Measurements from ENCODE around the gene EMILIN3.

Gene EMILIN3

GRCh38 chr20:41406353-41406752 lies 39.7 kb upstream of the EMILIN3 start:
- H3K27me3 ChIP-seq (ENCODE audit: insufficient read depth, low read length, poor library complexity) = no peaks in the 10 kb centered on the region
- H3K9ac ChIP-seq (ENCODE audit: low read depth, low read length) = no peak overlapping the region
- TF ChIP-seq, protein P1, sequence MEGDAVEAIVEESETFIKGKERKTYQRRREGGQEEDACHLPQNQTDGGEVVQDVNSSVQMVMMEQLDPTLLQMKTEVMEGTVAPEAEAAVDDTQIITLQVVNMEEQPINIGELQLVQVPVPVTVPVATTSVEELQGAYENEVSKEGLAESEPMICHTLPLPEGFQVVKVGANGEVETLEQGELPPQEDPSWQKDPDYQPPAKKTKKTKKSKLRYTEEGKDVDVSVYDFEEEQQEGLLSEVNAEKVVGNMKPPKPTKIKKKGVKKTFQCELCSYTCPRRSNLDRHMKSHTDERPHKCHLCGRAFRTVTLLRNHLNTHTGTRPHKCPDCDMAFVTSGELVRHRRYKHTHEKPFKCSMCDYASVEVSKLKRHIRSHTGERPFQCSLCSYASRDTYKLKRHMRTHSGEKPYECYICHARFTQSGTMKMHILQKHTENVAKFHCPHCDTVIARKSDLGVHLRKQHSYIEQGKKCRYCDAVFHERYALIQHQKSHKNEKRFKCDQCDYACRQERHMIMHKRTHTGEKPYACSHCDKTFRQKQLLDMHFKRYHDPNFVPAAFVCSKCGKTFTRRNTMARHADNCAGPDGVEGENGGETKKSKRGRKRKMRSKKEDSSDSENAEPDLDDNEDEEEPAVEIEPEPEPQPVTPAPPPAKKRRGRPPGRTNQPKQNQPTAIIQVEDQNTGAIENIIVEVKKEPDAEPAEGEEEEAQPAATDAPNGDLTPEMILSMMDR (IDR thresholded peaks at IDR 0.05; ENCODE audit: borderline replicate concordance, extremely low read depth, low read length, poor library complexity, severe bottlenecking) = no peak
- no peak for TF ChIP-seq EZH2 (IDR thresholded peaks at IDR 0.05; ENCODE audit: borderline replicate concordance, low read depth, low read length, severe bottlenecking)
- no peaks in the 10 kb centered on the region for H4K20me1 ChIP-seq (ENCODE audit: insufficient read depth, low read length)
- H3K4me2 ChIP-seq (ENCODE audit: insufficient read depth, low read length) = no peak overlapping the region
- no peaks in the 10 kb centered on the region for H3K79me2 ChIP-seq (ENCODE audit: insufficient read depth, low read length)
- DNase-seq = no peak
- no peak overlapping the region for H3K27ac ChIP-seq (ENCODE audit: low read length)
- no peak for ATAC-seq (ENCODE audit: insufficient read depth, low read depth)
- H2AFZ ChIP-seq (ENCODE audit: low read depth, low read length) = no peak overlapping the region
- no peak overlapping the region for H3K4me3 ChIP-seq (ENCODE audit: low read depth in 1 of 2, low read length in 2 of 2)
- H3K4me1 ChIP-seq (ENCODE audit: insufficient read depth, low read length) = no peaks in the 10 kb centered on the region
- peaks cover 88% of the 10 kb centered on the region for H3K36me3 ChIP-seq (ENCODE audit: insufficient read depth, low read length)
- H3K9me3 ChIP-seq (ENCODE audit: insufficient read depth, low read length, severe bottlenecking) = no peaks in the 10 kb centered on the region

DNA sequence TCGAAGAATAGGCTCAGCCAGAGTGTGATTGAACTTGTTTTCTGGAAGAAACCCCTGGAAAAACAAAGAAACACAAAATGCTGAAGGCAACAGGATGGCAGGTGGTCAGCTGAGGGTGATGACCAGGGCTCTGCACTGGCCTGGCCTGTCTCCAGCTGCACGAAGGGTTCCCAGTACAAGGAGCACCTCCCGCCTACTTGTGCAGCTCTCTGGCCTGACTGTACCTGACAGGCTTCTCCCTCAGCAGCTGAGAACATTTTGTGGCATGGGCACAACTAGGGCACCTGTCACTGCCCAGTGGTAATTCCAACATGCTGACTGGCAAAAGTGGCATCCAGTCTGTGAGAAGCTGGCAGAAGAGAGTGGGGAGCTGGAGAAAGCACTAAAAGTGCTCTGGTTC lies 38.8 kb upstream of the EMILIN3 start:
- ATAC-seq (ENCODE audit: insufficient read depth, low read depth) (no peak), DNase-seq (no peak)
- Histone ChIP-seq H3K9ac (ENCODE audit: low read depth, low read length) (no peak overlapping the region), H3K4me3 (ENCODE audit: low read depth in 1 of 2, low read length in 2 of 2) (no peak overlapping the region), H3K4me1 (ENCODE audit: insufficient read depth, low read length) (no peaks in the 10 kb centered on the region), H3K36me3 (ENCODE audit: insufficient read depth, low read length) (peaks cover 79% of the 10 kb centered on the region), H3K4me2 (ENCODE audit: insufficient read depth, low read length) (no peak overlapping the region), H2AFZ (ENCODE audit: low read depth, low read length) (no peak overlapping the region), H3K9me3 (ENCODE audit: insufficient read depth, low read length, severe bottlenecking) (no peaks in the 10 kb centered on the region), H4K20me1 (ENCODE audit: insufficient read depth, low read length) (no peaks in the 10 kb centered on the region), H3K27me3 (ENCODE audit: insufficient read depth, low read length, poor library complexity) (no peaks in the 10 kb centered on the region), H3K27ac (ENCODE audit: low read length) (no peak overlapping the region), H3K79me2 (ENCODE audit: insufficient read depth, low read length) (no peaks in the 10 kb centered on the region)
- TF ChIP-seq EZH2 (IDR thresholded peaks at IDR 0.05; ENCODE audit: borderline replicate concordance, low read depth, low read length, severe bottlenecking) = no peak
- TF ChIP-seq, protein P1 (IDR thresholded peaks at IDR 0.05; ENCODE audit: borderline replicate concordance, extremely low read depth, low read length, poor library complexity, severe bottlenecking) = no peak

DNA sequence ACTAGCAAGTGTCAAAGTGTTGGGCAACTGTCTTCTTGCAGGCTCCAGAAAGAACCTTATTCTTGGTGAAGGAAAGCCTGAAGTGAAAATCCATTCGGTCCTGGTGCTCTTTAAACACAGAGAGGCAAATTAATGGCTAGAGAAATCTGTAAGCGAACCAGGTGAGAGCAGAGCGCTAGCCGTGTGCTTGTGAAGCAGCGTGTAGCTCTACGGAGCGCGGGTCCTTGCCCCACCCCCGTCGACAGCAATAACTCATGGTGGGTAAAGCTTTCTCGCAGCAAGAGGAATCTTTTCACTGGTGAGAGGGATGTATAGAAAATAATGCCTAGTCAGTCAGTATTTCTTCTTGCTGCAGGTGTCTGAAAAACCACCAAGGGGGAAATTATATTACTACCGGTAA lies 37.0 kb upstream of the EMILIN3 start:
- ATAC-seq (ENCODE audit: insufficient read depth, low read depth) = no peak
- H4K20me1 ChIP-seq (ENCODE audit: insufficient read depth, low read length) = no peaks in the 10 kb centered on the region
- no peaks in the 10 kb centered on the region for H3K9me3 ChIP-seq (ENCODE audit: insufficient read depth, low read length, severe bottlenecking)
- no peak overlapping the region for H3K9ac ChIP-seq (ENCODE audit: low read depth, low read length)
- no peak overlapping the region for H3K4me3 ChIP-seq (ENCODE audit: low read depth in 1 of 2, low read length in 2 of 2)
- no peak overlapping the region for H3K27ac ChIP-seq (ENCODE audit: low read length)
- no peaks in the 10 kb centered on the region for H3K79me2 ChIP-seq (ENCODE audit: insufficient read depth, low read length)
- no peak for DNase-seq
- no peak overlapping the region for H3K4me2 ChIP-seq (ENCODE audit: insufficient read depth, low read length)
- H3K36me3 ChIP-seq (ENCODE audit: insufficient read depth, low read length) = peaks cover 61% of the 10 kb centered on the region
- H2AFZ ChIP-seq (ENCODE audit: low read depth, low read length) = no peak overlapping the region
- H3K27me3 ChIP-seq (ENCODE audit: insufficient read depth, low read length, poor library complexity) = no peaks in the 10 kb centered on the region
- TF ChIP-seq, protein P1 (IDR thresholded peaks at IDR 0.05; ENCODE audit: borderline replicate concordance, extremely low read depth, low read length, poor library complexity, severe bottlenecking) = no peak
- TF ChIP-seq EZH2 (IDR thresholded peaks at IDR 0.05; ENCODE audit: borderline replicate concordance, low read depth, low read length, severe bottlenecking) = no peak
- no peaks in the 10 kb centered on the region for H3K4me1 ChIP-seq (ENCODE audit: insufficient read depth, low read length)

DNA sequence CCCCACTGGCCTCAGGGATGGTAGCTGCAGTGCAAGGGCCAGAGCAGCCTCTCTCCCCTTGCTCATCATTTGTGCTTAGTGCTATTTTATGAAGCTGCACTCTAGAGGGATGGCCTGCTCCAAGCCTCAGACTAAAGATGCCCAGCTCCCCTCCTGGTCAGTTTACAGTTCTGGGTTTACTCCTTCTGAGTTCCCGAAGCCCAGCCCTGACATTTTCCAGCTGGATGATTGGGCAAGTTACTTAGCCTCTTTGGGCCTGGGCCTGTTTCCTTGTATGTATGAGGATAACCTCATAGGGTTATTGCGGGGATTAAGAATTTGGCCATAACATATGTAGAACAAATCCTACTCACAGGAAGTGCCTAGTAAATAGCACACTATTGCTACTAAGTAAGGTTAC lies 31.8 kb upstream of the EMILIN3 start:
- no peak overlapping the region for H2AFZ ChIP-seq (ENCODE audit: low read depth, low read length)
- H3K27me3 ChIP-seq (ENCODE audit: insufficient read depth, low read length, poor library complexity) = no peaks in the 10 kb centered on the region
- H3K4me1 ChIP-seq (ENCODE audit: insufficient read depth, low read length) = no peaks in the 10 kb centered on the region
- H3K9ac ChIP-seq (ENCODE audit: low read depth, low read length) = no peak overlapping the region
- H3K4me2 ChIP-seq (ENCODE audit: insufficient read depth, low read length) = no peak overlapping the region
- ATAC-seq (ENCODE audit: insufficient read depth, low read depth) = no peak
- TF ChIP-seq, protein P1 (IDR thresholded peaks at IDR 0.05; ENCODE audit: borderline replicate concordance, extremely low read depth, low read length, poor library complexity, severe bottlenecking) = no peak
- no peak for TF ChIP-seq EZH2 (IDR thresholded peaks at IDR 0.05; ENCODE audit: borderline replicate concordance, low read depth, low read length, severe bottlenecking)
- H3K79me2 ChIP-seq (ENCODE audit: insufficient read depth, low read length) = no peaks in the 10 kb centered on the region
- no peak overlapping the region for H3K27ac ChIP-seq (ENCODE audit: low read length)
- DNase-seq = no peak
- no peaks in the 10 kb centered on the region for H3K9me3 ChIP-seq (ENCODE audit: insufficient read depth, low read length, severe bottlenecking)
- no peaks in the 10 kb centered on the region for H4K20me1 ChIP-seq (ENCODE audit: insufficient read depth, low read length)
- H3K36me3 ChIP-seq (ENCODE audit: insufficient read depth, low read length) = peaks cover 10% of the 10 kb centered on the region
- no peak overlapping the region for H3K4me3 ChIP-seq (ENCODE audit: low read depth in 1 of 2, low read length in 2 of 2)

Measured in DND-41 (cell line).